Medulla oblongata (tissue), 1 donor: ENCODE measurements around the gene RADIL.

Experiments used
- DNase-seq: peaks from one replicate; pipeline ENCODE4 v3.0.0-alpha.2; 2015; ENCODE audit errors: extremely low spot score

RADIL gene

GRCh38 chr7:4851459-4852422 is 31.8 kb downstream of the RADIL start:
- DNase-seq = no peak

DNA sequence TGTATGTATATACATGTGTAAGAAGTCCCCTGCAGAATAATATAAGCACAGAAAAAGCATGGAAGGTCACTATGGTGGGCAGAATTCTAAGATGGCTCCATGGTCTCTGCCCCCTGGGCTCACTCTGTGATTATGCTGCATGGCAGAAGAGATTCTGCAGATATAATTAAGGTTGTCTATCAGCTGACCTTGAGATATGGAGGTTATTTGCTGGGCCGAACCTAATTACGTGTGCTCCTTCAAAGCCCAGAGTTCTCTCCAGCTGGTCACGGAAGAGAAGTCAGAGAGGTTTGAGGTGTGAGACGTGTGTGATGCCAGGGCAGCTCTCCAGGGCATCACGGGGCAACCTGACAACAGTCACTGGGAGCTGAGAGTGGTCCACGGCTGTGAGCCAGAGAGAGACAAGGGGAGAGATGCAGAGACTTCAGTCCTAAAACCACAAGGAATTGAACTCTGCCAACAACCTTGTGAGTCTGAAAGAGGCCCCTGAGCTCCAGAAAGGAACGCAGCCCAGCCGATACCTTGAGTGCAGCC is 33.2 kb downstream of the RADIL start:
- no peak for DNase-seq

DNA sequence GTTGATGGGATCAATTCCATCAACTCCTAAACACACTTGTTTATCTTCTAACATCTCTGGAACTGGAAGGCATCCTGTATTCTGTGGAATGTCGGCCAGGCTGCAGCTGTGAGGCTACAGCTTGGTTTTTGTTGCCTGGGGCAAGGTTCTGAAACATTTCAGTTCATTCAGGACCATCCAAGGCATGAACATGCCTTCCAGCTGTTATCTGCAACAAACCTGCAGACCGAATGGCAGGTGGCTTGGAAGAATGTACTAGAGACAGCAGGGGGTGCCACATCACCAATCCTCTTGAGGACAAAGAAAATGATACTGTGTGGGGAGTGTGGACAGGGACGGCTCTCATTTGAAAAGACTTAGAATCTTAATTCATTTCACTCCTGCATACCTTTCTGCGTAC is 34.1 kb downstream of the RADIL start:
- DNase-seq = peak; percentile 77

DNA sequence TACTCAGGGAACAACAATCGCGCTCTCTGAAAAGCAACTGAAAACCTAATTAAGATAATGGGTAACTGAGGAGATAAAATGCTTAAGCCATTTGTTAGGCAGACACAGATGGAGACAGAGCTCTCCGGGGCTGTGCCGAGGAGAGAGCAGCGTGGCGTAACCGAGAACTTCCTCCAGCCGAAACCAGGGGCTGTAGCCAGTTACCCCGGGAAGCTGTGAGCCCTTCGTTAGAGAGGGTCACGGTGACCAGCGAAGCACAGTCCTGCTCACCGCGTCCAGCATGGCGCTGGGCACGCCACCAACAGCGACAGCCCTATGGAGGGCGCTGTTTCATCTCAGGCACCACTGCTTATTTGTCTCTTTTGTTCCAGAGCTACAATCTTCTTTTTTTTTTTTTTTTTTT is 37.8 kb downstream of the RADIL start:
- peak; percentile 37 for DNase-seq

DNA sequence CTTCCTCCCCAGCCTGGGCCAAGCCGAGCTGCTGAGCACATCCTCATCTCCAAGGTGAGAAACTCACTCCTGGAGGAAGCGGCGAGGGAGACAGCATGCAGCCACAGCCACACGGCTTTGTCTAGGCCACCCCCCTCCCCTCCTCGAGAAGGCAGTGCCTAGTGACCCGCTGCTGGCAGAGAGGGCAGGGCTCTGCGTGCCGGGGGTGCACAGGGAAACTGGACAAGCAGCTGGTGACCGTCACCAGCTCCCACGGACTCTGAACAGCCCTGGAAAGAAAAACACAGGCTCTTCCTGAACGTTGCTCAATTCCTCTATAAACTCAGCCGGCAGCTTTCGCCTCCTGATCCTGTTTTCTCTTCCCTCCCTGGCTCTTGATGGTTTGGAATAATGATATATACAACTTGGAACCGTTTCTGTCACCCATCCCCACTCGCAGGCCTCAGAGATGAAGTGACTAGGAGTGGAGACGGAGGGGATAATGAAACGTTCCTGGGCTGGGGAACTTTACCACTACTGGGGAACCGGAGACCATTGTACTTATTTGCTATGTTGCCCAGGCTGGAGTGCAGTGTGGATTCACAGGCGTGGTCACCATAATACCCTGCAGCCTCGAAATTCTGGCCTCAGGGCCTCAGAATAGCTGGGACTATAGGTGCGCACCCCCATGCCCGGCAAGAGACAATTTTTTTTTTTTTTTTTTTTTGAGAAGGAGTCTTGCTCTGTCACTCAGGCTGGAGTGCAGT is 41.0 kb downstream of the RADIL start:
- peak; percentile 42 for DNase-seq

DNA sequence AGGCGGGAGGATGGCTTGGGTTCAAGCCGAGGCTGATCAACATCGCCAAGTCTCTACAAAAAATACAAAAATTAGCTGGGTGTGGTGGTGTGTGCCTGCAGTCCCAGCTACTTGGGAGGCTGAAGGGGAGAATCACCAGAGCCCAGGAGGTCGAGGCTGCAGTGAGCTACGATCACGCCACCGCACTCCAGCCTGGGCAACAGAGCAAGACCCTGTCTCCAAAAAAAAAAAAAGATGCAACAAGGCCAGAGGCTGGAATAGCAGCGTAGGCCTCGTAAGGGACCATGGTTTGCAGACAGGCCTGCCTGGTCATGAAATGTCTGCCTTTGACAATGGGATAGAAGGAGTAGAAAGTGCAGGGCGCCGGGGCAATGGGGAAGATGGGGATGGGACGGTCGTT is 41.7 kb downstream of the RADIL start:
- DNase-seq = no peak

- no peak for DNase-seq
Observed at GRCh38 chr7:4841007-4841784, 42.3 kb downstream of the RADIL start.

GRCh38 chr7:4840079-4840501 is 43.4 kb downstream of the RADIL start:
- DNase-seq = no peak

DNA sequence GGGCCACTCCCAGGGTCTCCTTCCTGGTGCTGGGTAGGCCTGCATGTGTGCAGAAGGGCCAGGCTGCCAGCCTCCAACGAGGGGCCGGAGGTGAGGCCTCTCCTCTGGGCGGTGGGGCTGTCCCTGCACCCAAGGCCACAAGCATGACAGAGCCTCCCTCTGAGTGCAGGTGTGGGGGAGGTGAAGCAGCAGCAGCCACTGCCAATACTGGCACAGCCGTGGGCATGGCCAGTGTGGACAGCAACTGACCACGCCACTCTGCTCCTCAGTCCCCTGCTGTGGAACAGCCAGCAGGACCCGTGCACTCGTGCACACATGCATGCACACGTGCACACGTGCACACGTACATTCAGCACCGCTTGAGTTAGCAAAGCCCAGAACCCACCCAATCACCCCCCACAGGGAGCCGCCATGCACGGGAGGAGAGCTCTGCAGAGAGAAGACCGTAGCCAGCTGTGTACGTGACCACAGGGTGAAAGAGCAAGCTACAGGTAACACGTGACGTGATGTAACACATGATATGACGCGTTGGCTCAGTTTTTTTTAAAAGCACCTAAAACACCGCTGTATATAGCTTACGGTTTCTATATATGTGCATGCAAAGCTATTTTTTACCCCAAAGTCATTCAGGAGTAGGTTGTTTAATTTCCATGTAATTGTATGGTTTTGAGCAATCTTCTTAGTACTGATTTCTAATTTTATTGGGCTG is 44.7 kb downstream of the RADIL start:
- no peak for DNase-seq

DNA sequence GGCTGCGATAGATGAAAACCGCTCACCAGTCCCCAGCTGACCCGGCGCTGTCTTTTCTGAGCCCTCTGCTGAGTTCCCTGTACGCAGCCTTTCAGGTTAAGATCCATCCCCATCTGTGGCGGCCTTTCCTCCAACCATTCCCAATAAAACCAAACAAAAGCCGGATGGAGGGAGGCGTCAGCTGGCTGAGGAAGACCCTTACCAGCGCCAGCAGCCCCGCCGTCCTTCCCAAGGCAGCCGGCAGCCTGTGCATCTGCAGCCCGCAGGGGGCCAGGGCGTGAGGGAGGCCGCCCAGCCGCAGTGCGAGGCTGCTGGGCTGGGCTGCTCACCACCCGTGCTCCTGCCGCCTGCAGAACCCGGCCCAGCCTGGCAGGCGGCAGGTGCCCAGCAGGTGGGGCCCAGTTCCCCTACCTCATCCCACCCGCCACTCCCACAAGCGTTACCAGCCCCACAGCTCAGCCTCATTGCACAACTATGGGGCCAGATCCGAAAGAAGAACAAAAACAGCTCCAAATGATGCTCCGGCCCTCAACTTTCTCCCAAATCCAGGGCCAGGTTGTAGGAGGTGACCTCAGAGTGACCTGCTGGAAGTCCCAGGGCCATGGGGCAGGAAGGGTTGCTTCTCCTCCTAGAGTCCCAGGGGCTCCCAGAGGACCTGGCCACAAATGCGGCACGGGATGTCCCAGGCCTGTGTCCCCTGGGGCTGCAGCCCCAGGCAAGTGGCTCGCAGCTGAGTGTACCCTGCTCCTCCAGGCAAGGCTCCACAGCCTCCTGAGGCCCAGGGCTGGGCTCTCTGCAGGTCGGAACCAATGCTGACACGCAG is 45.5 kb downstream of the RADIL start:
- DNase-seq = no peak

DNA sequence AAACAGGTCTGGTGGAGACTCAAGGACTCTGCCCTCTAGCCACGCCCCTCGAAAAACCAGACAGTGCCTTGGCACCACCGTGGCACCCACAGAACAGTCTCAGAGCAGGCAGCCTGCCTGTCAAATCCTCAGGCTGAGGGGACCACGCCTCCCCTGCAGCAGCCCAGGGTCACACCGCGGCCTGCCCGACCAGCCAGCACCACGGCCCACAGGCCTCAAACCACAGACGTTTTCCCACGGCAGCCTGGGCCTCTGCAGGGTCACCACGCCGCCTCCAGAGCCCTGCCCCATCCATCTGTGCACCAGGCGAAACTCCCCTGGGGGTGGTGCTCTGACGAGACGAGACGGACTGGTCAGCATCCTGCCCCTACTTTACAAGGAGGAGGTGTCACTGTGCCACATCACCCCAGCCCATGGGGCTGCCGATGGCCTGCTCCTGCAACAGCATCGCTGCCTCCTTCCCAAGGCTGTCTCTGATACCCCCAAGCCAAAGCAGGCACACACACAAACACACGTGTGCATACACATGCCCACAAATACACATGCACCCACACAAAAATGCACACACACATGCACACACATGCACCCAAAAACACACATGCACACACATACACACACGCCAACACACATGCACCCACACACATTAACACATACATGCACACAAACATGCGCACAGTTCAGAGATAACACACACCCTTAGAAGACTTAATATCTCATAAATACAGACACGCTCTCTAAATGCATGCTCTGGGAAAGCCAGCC is 46.3 kb downstream of the RADIL start:
- DNase-seq = no peak

DNA sequence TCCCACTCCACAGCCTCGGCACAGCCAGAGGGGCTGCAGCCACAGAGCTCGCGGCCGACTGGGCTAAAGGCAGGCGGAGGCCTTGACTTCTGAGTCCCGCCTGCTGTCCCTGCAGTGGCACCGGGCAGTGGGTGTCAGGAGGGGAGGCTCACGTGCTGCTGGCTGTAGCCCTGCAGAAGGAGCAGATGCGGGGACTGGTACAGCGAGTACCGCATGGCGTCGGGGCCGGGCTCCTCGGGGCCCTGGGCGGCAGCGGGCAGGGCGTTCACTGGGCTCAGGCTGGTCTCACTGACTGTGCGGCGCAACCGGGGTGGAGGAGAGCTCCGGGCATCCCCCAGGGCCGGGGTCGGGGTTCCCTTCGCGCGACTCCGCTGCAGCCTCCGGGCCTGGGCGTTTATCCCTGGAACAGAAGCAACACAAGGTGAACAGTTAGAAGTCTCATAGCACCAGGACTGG is 47.3 kb downstream of the RADIL start:
- no peak for DNase-seq

- DNase-seq = no peak
Observed at GRCh38 chr7:4835398-4836205, 47.9 kb downstream of the RADIL start.

GRCh38 chr7:4834601-4835397 is 48.7 kb downstream of the RADIL start:
- no peak for DNase-seq

DNA sequence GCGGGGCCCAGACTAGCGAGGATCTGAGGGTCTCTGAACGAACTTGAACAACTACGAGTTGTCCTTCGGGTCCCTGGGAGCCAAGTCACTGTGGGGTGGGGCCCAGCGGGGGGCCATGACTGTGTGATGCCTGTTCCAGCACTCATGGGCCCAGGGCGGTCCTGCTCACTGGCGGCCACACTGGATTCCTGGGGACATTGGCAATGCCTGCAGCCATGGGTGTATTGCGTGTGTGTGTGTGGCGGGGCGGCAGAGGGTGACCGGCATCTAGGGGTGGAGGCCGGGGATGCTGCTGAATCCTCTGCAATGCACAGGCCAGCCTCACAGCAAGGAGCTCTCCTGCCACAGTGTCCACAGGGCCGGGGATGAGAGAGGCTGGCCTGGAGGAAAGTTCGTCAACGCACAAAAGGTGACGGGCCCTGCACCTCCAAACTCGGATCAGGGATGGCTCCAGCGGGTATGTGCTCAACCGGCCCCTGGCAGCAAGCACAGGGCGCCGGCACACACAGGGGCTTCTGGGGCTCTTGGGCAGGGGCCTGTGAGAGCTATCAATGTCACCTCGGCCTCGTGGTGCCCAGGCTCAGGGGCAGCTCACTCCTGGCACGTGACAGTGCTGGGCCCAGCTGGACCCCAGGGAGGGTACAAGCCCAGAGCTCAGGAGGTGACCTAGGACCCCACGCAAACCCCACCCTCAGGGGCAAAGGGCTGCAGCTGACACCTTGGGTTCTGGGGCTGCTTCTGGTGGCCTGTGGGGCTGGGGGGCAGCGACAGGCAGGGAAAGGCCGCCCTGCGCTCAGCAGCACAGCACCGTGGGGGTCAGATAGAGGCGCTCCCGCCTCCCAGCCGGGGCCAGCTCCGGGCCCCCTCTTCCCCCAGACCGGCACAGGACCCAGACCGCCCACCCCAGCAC is 49.6 kb downstream of the RADIL start:
- no peak for DNase-seq

DNA sequence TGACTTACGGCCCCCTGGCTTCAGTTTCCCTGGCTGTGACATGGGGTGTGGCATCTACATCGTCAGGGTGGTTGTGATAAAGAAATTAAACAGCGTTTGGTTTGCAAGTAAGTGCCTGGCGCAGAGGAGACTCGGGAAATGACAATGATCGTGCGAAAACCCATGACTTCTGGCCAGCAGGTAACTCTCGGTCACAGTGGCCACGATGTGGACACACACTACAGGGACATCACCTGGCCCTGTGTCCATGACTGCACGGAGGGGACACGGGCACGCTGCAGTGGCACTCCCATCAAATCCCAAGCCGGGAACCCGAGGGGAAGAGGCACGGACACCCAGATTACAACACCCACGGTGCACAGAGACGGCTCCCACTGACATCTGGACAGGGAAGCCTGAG is 50.3 kb downstream of the RADIL start:
- no peak for DNase-seq

DNA sequence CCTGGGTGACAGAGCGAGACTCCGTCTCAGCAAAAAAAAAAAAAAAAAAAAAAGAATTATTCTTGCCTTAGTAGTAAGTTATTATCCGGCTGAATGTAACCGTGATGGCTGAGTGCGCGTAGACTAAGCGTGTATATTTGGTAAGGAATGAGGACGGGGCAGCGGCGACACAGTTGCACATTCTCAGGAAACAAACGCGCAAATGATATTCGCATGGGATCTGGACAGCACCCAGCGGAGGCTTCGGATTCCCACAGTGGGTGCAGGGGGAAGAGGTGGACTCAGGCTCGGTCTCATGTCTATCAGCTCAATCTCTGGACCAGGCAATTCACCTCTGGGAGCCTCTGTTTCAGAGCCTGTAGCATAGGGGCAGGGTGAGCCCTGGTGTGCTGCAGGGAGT is 50.8 kb downstream of the RADIL start:
- no peak for DNase-seq
